ENCODE measurements around the gene FANCG. TPM values are rescaled to one million over a fixed set of nuclear protein-coding genes. Genes with fewer than 3 reads are reported as not detected.

Gene FANCG
- total and polyA plus RNA-seq, 2 donors (not counting 1 experiment from before 2014, with no cell fraction given): 26.5 to 40.1 TPM

DNA sequence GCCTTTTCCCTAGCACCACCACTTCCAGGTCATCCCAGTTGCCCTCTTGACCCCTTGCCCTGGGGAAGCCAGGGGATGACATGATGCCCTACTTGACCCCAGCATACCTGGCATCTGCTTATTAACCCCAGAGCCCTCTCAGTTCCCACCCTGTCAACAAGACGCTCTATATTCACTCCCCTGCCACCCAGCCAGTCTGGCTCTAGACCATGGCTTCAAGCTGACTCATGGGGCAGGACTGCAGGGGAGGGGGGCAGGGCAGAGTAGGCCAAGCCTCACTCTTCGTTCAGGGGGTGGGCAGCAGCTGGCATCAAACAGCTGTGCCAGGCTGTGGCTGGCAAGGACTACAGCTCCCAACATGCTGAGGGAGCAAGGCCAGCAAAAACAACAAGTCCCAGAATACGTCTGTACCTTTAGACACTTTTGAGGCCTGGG lies 30.6 kb upstream of the FANCG start:
- H3K4me1 Mint-ChIP-seq: peaks cover 49% of the 10 kb centered on the region
- Histone ChIP-seq H4K20me1 (ENCODE audit: control insufficient read depth, insufficient read depth, low read length, poor library complexity, severe bottlenecking) (no peaks in the 10 kb centered on the region), H2AFZ (ENCODE audit: insufficient read depth, low read depth, low read length, poor library complexity, severe bottlenecking) (no peak overlapping the region), H3K9ac (ENCODE audit: low read length) (no peak overlapping the region), H3K36me3 (replicated peaks in 1 of 2; ENCODE audit: control extremely low read depth in 1 of 2, control insufficient read depth in 1 of 2, extremely low read depth in 1 of 2, insufficient read depth in 2 of 2, low read length in 1 of 2) (peaks cover 0 to 10% of the 10 kb centered on the region in 2 experiments), H3K79me2 (ENCODE audit: control insufficient read depth, insufficient read depth, low read length) (peaks cover 8% of the 10 kb centered on the region), H3K27me3 (replicated peaks in 1 of 4; ENCODE audit: control extremely low read depth in 1 of 4, control insufficient read depth in 3 of 4, insufficient read depth in 4 of 4, low read length in 3 of 4) (no peaks in the 10 kb centered on the region), H3K27ac (ENCODE audit: low read length in 2 of 2) (peak overlapping the region; percentile 80 to 83), H3K4me2 (replicated peaks; ENCODE audit: low read depth, low read length, poor library complexity, severe bottlenecking) (peak overlapping the region; percentile 98), H3K9me3 (ENCODE audit: control extremely low read depth in 1 of 3, control insufficient read depth in 2 of 3, insufficient read depth in 1 of 3, low read length in 2 of 3) (no peaks in the 10 kb centered on the region), H3K4me3 (ENCODE audit: control extremely low read depth in 1 of 5, extremely low read depth in 1 of 5, insufficient read depth in 1 of 5, low read depth in 2 of 5, low read length in 4 of 5) (no peak overlapping the region), H3K4me1 (ENCODE audit: control insufficient read depth in 2 of 2, insufficient read depth in 2 of 2, low read length in 2 of 2) (peaks cover 30 to 41% of the 10 kb centered on the region in 2 donors)
- no peaks in the 10 kb centered on the region for H3K9me3 Mint-ChIP-seq (ENCODE audit: insufficient read depth)
- H3K27me3 Mint-ChIP-seq: no peaks in the 10 kb centered on the region
- WGBS (ENCODE audit: insufficient coverage): 20% methylated on average over 1 of the region's 3 CpGs
- DNase-seq (peak; percentile 38), ATAC-seq (ENCODE audit: low read depth) (no peak)
- peak overlapping the region; percentile 93 for H3K27ac Mint-ChIP-seq
- TF ChIP-seq EZH2 (IDR thresholded peaks at IDR 0.05; ENCODE audit: borderline replicate concordance, insufficient read depth, low read depth, low read length, poor library complexity, severe bottlenecking): no peak
- TF ChIP-seq, protein P1, sequence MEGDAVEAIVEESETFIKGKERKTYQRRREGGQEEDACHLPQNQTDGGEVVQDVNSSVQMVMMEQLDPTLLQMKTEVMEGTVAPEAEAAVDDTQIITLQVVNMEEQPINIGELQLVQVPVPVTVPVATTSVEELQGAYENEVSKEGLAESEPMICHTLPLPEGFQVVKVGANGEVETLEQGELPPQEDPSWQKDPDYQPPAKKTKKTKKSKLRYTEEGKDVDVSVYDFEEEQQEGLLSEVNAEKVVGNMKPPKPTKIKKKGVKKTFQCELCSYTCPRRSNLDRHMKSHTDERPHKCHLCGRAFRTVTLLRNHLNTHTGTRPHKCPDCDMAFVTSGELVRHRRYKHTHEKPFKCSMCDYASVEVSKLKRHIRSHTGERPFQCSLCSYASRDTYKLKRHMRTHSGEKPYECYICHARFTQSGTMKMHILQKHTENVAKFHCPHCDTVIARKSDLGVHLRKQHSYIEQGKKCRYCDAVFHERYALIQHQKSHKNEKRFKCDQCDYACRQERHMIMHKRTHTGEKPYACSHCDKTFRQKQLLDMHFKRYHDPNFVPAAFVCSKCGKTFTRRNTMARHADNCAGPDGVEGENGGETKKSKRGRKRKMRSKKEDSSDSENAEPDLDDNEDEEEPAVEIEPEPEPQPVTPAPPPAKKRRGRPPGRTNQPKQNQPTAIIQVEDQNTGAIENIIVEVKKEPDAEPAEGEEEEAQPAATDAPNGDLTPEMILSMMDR (IDR thresholded peaks at IDR 0.05): no peak
- H3K4me3 Mint-ChIP-seq: peak overlapping the region; percentile 88
- intact Hi-C loops (cut with micrococcal nuclease): loop anchor here (5.0 to 10.0 kb wide), 2 partner anchors 653 to 924 kb away; partner anchors contain the start of genes DNAI1, FAM219A and RECK
- CTCF ChIA-PET: interaction anchor here (1.6 to 3.0 kb wide), 4 partner anchors 13 to 211 kb away, joined by 3 to 18 read pairs (median 6); partner anchors contain the start of gene PIGO
- POLR2A ChIA-PET: interaction anchor here (0.5 to 2.1 kb wide), 4 partner anchors 14 to 45 kb away, joined by 3 to 13 read pairs (median 4); partner anchors contain the start of genes FANCG, PIGO and VCP

DNA sequence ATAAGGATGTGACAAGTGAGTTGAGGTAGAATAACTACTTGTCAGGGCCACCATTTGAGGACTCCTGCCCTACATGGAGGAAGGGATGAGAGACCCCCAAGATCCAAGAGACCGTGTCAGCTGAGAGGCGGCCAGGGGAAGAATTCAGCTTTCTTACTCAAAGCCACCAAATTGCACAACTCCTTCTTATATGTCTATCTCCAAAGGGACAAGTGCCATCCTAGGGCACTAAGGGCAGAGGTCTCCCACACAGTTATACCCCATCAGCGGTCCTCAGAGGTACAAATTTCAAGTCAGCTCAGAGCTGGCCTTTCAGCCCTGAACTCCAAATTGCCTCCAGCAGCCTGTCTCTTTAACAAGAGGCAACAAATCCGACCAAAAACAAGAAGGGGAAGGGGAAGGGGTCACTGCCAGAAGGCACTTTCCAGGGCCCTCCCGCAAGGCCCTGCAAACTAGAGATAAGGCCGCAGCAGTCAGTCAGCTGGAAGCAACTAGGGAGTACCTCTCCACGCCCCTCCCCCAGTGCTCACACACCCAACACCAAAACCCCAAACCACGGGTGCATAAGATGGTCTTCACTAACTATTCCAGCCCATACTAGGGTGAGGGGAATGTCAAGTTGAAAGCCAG lies 29.3 kb upstream of the FANCG start:
- Mint-ChIP-seq H3K4me3 (no peak overlapping the region), H3K27ac (peak overlapping the region; percentile 8), H3K27me3 (no peaks in the 10 kb centered on the region), H3K4me1 (peaks cover 36% of the 10 kb centered on the region), H3K9me3 (ENCODE audit: insufficient read depth) (no peaks in the 10 kb centered on the region)
- H3K9me3 ChIP-seq (ENCODE audit: control extremely low read depth in 1 of 3, control insufficient read depth in 2 of 3, insufficient read depth in 1 of 3, low read length in 2 of 3): no peaks in the 10 kb centered on the region
- H4K20me1 ChIP-seq (ENCODE audit: control insufficient read depth, insufficient read depth, low read length, poor library complexity, severe bottlenecking): no peaks in the 10 kb centered on the region
- H3K4me3 ChIP-seq (ENCODE audit: control extremely low read depth in 1 of 5, extremely low read depth in 1 of 5, insufficient read depth in 1 of 5, low read depth in 2 of 5, low read length in 4 of 5): no peak overlapping the region
- H3K27me3 ChIP-seq (replicated peaks in 1 of 4; ENCODE audit: control extremely low read depth in 1 of 4, control insufficient read depth in 3 of 4, insufficient read depth in 4 of 4, low read length in 3 of 4): no peaks in the 10 kb centered on the region
- H3K9ac ChIP-seq (ENCODE audit: low read length): no peak overlapping the region
- ChIA-PET POLR2A (interaction anchor here (0.6 kb wide), 1 partner anchor 21 kb away, joined by 3 read pairs; no protein-coding TSS in a partner anchor), CTCF (interaction anchor here (2.1 to 3.0 kb wide), 2 partner anchors 11 to 150 kb away, joined by 6 to 18 read pairs; partner anchors contain the start of gene PIGO)
- H3K27ac ChIP-seq (ENCODE audit: low read length in 2 of 2): no peak overlapping the region
- H2AFZ ChIP-seq (ENCODE audit: insufficient read depth, low read depth, low read length, poor library complexity, severe bottlenecking): no peak overlapping the region
- intact Hi-C loops (cut with micrococcal nuclease): no loop called here
- DNase-seq (peak; percentile 18), ATAC-seq (ENCODE audit: low read depth) (no peak)
- WGBS (ENCODE audit: insufficient coverage): 85% methylated on average over 4 of the region's 8 CpGs
- peaks cover 0 to 10% of the 10 kb centered on the region in 2 experiments for H3K36me3 ChIP-seq (replicated peaks in 1 of 2; ENCODE audit: control extremely low read depth in 1 of 2, control insufficient read depth in 1 of 2, extremely low read depth in 1 of 2, insufficient read depth in 2 of 2, low read length in 1 of 2)
- no peak overlapping the region for H3K4me2 ChIP-seq (replicated peaks; ENCODE audit: low read depth, low read length, poor library complexity, severe bottlenecking)
- TF ChIP-seq EZH2 (IDR thresholded peaks at IDR 0.05; ENCODE audit: borderline replicate concordance, insufficient read depth, low read depth, low read length, poor library complexity, severe bottlenecking): no peak
- H3K4me1 ChIP-seq (ENCODE audit: control insufficient read depth in 2 of 2, insufficient read depth in 2 of 2, low read length in 2 of 2): peaks cover 17 to 28% of the 10 kb centered on the region in 2 donors
- peaks cover 8% of the 10 kb centered on the region for H3K79me2 ChIP-seq (ENCODE audit: control insufficient read depth, insufficient read depth, low read length)
